Liver (tissue), 9 donors: ENCODE measurements around the gene DARS1. TPM values are rescaled to one million over a fixed set of nuclear protein-coding genes. Genes with fewer than 3 reads are reported as not detected.

Source experiments
- DNase-seq: peaks from one replicate; pipeline ENCODE4 v3.0.0-alpha.2; 2017; ENCODE audit warnings: low spot score
- H3K27ac ChIP-seq, 2 donors: one replicate each; pipeline ENCODE4 v1.7.0; 2013; ENCODE audit warnings: inconsistent platforms in 2 of 2, low read length in 2 of 2, control low read depth in 1 of 2, low read depth in 1 of 2, mild to moderate bottlenecking in 1 of 2
- H3K27me3 ChIP-seq, 4 donors: one replicate each; pipeline versions ENCODE4 v1.6.1 to v1.7.0; 2013; ENCODE audit warnings: low read length in 3 of 4, inconsistent platforms in 1 of 4, mild to moderate bottlenecking in 1 of 4, moderate library complexity in 1 of 4; ENCODE audit not compliant: control insufficient read depth in 4 of 4, insufficient read depth in 4 of 4
- H3K36me3 ChIP-seq, 4 donors: one replicate each; pipeline versions ENCODE4 v1.6.1 to v1.7.0; 2013; ENCODE audit warnings: low read length in 3 of 4, mild to moderate bottlenecking in 3 of 4, low read depth in 1 of 4, moderate library complexity in 1 of 4; ENCODE audit not compliant: control insufficient read depth in 4 of 4, insufficient read depth in 3 of 4
- H3K4me1 ChIP-seq, 4 donors: one replicate each; pipeline versions ENCODE4 v1.6.1 to v1.7.0; 2013; ENCODE audit warnings: low read length in 3 of 4, mild to moderate bottlenecking in 3 of 4, moderate library complexity in 1 of 4; ENCODE audit not compliant: control insufficient read depth in 4 of 4, insufficient read depth in 4 of 4
- H3K4me3 ChIP-seq, 3 donors: one replicate each; pipeline versions ENCODE4 v1.6.1 to v1.7.0; 2013; ENCODE audit warnings: low read length in 3 of 3, control low read depth in 1 of 3, low read depth in 1 of 3, mild to moderate bottlenecking in 1 of 3
- H3K9ac ChIP-seq, 2 donors: one replicate each; pipeline ENCODE4 v1.7.0; 2013; ENCODE audit warnings: low read length in 2 of 2, mild to moderate bottlenecking in 2 of 2, moderate library complexity in 2 of 2, control low read depth in 1 of 2, low read depth in 1 of 2
- H3K9me3 ChIP-seq, 4 donors: one replicate each; pipeline versions ENCODE4 v1.6.1 to v1.7.0; 2013; ENCODE audit warnings: low read length in 3 of 4; ENCODE audit not compliant: control insufficient read depth in 4 of 4
- ATF3 ChIP-seq: IDR thresholded peaks from 2 replicates; pipeline ENCODE4 v1.6.1; 2016; ENCODE audit warnings: antibody characterized with exemption
- CTCF ChIP-seq: fragments of 150-350 bp; IDR thresholded peaks from 2 replicates; pipeline ENCODE4 v1.5.1; 2017; ENCODE audit warnings: improper control_type of control experiment, low read depth, low read length; ENCODE audit not compliant: missing input control
- EGR1 ChIP-seq, 2 donors: IDR thresholded peaks; 2 replicates each; pipeline ENCODE4 v1.6.1; 2016 to 2018; ENCODE audit warnings: antibody characterized with exemption in 2 of 2, low read depth in 2 of 2
- FOXA1 ChIP-seq: IDR thresholded peaks from 2 replicates; pipeline ENCODE4 v1.6.1; 2016; ENCODE audit warnings: antibody characterized with exemption
- GABPA ChIP-seq, 2 donors: IDR thresholded peaks in 1 of 2; conservative IDR thresholded peaks in 1 of 2; 2 replicates each; pipeline ENCODE4 v1.6.1; 2016; ENCODE audit warnings: antibody characterized with exemption in 2 of 2, mild to moderate bottlenecking in 1 of 2, moderate library complexity in 1 of 2
- HNF4A ChIP-seq, 2 donors: conservative IDR thresholded peaks; 2 replicates each; pipeline ENCODE4 v1.6.1; 2016; ENCODE audit warnings: antibody characterized with exemption in 2 of 2, mild to moderate bottlenecking in 2 of 2
- JUND ChIP-seq, 2 donors: IDR thresholded peaks; 2 replicates each; pipeline ENCODE4 v1.6.1; 2016; ENCODE audit warnings: antibody characterized with exemption in 2 of 2
- NR2F2 ChIP-seq: IDR thresholded peaks from 2 replicates; pipeline ENCODE4 v1.6.1; 2016; ENCODE audit warnings: antibody characterized with exemption
- RAD21 ChIP-seq, 2 donors: IDR thresholded peaks; 2 replicates each; pipeline ENCODE4 v1.6.1; 2016; ENCODE audit warnings: antibody characterized with exemption in 2 of 2, mild to moderate bottlenecking in 2 of 2
- REST ChIP-seq: IDR thresholded peaks from 2 replicates; pipeline ENCODE4 v1.6.1; 2016; ENCODE audit warnings: antibody characterized with exemption, mild to moderate bottlenecking
- RXRA ChIP-seq, 2 donors: IDR thresholded peaks; 2 replicates each; pipeline ENCODE4 v1.6.1; 2017 to 2018; ENCODE audit warnings: antibody characterized with exemption in 2 of 2, mild to moderate bottlenecking in 1 of 2
- SP1 ChIP-seq: IDR thresholded peaks from 2 replicates; pipeline ENCODE4 v1.6.1; 2018; ENCODE audit warnings: antibody characterized with exemption, mild to moderate bottlenecking
- TAF1 ChIP-seq: conservative IDR thresholded peaks from 2 replicates; pipeline ENCODE4 v1.6.1; 2016; ENCODE audit warnings: antibody characterized with exemption, mild to moderate bottlenecking
- YY1 ChIP-seq: IDR thresholded peaks from 2 replicates; pipeline ENCODE4 v1.6.1; 2016; ENCODE audit warnings: antibody characterized with exemption, mild to moderate bottlenecking
- WGBS: extraction: QIAGEN DNeasy Blood & Tissue Kit; methylation state at CpG from one replicate; pipeline ENCODE4 v1.1.7; 2013; 5-methylcytosine and 5-hydroxymethylcytosine counted together
- polyA plus RNA-seq, 2 donors: library from polyadenylated mRNA; stranded (reverse) in 1 of 2; unstranded in 1 of 2; fragments of 200-250 nt in 1 of 2; fragments of >200 nt in 1 of 2; fragmentation: Nextera tagmentation in 1 of 2; extraction: Ambion mirVana in 1 of 2; gene quantifications; one replicate each; pipeline versions ENCODE4 v1.2.1 to v1.2.3, GENCODE V29; 2013 to 2015
- total RNA-seq, 2 donors: library from RNA; depleted of rRNA; stranded (reverse); fragments of >200 nt; gene quantifications; one replicate each; pipeline ENCODE4 v1.2.3, GENCODE V29; 2014
- TF ChIP-seq, protein P1 (sequence below): IDR thresholded peaks from 2 replicates; pipeline ENCODE4 v1.6.1; 2016; ENCODE audit warnings: antibody characterized with exemption
- TF ChIP-seq, protein P2 (sequence below): IDR thresholded peaks from 2 replicates; pipeline ENCODE4 v1.6.1; 2016; ENCODE audit warnings: antibody characterized with exemption
- donor health status: healthy.
- donor health status: healthy.
- donor health status: healthy.
- donor health status: healthy.
- donor health status: healthy.

DARS1 gene
- total and polyA plus RNA-seq, 4 donors = 25.0 to 44.1 (median 32.6) TPM

GRCh38 chr2:136013955-136014354 is 28.5 kb upstream of the DARS1 start:
- Histone ChIP-seq H3K9ac (peak overlapping the region in 1 of 2 donors; percentile 41), H3K4me3 (no peak overlapping the region), H3K27ac (no peak overlapping the region), H3K36me3 (no peaks in the 10 kb centered on the region), H3K27me3 (no peaks in the 10 kb centered on the region), H3K9me3 (no peaks in the 10 kb centered on the region), H3K4me1 (no peaks in the 10 kb centered on the region)
- 23% methylated on average over 4 of the region's 4 CpGs for WGBS
- DNase-seq = no peak
- no peak for TF ChIP-seq JUND (IDR thresholded peaks at IDR 0.05)
- TF ChIP-seq NR2F2 = peak; percentile 88
- TF ChIP-seq SP1 = peak; percentile 6
- peak; percentile 33 to 35 for TF ChIP-seq RAD21 (IDR thresholded peaks at IDR 0.05)
- TF ChIP-seq REST = no peak
- TF ChIP-seq ATF3 = no peak
- no peak for TF ChIP-seq FOXA1

- Histone ChIP-seq H3K36me3 (no peaks in the 10 kb centered on the region), H3K4me3 (no peak overlapping the region), H3K9me3 (no peaks in the 10 kb centered on the region), H3K27me3 (no peaks in the 10 kb centered on the region), H3K27ac (no peak overlapping the region), H3K9ac (no peak overlapping the region), H3K4me1 (no peaks in the 10 kb centered on the region)
- no peak for TF ChIP-seq HNF4A (conservative IDR thresholded peaks at IDR 0.05)
- TF ChIP-seq RXRA (IDR thresholded peaks at IDR 0.05) = no peak
- no peak for TF ChIP-seq FOXA1
- no peak for TF ChIP-seq GABPA (IDR thresholded peaks at IDR 0.05 in 1 of 2, conservative IDR thresholded peaks at IDR 0.05 in 1 of 2)
- TF ChIP-seq EGR1 (IDR thresholded peaks at IDR 0.05; ENCODE audit: low read depth in 2 of 2) = no peak
- no peak for TF ChIP-seq YY1
- TF ChIP-seq REST = no peak
- TF ChIP-seq TAF1 = no peak
- TF ChIP-seq, protein P1, sequence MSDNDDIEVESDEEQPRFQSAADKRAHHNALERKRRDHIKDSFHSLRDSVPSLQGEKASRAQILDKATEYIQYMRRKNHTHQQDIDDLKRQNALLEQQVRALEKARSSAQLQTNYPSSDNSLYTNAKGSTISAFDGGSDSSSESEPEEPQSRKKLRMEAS = no peak
- TF ChIP-seq ATF3 = no peak
- TF ChIP-seq CTCF = no peak
- TF ChIP-seq JUND (IDR thresholded peaks at IDR 0.05) = no peak
- TF ChIP-seq NR2F2 = no peak
- no peak for TF ChIP-seq RAD21 (IDR thresholded peaks at IDR 0.05)
- TF ChIP-seq, protein P2, sequence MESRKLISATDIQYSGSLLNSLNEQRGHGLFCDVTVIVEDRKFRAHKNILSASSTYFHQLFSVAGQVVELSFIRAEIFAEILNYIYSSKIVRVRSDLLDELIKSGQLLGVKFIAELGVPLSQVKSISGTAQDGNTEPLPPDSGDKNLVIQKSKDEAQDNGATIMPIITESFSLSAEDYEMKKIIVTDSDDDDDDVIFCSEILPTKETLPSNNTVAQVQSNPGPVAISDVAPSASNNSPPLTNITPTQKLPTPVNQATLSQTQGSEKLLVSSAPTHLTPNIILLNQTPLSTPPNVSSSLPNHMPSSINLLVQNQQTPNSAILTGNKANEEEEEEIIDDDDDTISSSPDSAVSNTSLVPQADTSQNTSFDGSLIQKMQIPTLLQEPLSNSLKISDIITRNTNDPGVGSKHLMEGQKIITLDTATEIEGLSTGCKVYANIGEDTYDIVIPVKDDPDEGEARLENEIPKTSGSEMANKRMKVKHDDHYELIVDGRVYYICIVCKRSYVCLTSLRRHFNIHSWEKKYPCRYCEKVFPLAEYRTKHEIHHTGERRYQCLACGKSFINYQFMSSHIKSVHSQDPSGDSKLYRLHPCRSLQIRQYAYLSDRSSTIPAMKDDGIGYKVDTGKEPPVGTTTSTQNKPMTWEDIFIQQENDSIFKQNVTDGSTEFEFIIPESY = no peak
- WGBS = 82% methylated on average over 3 of the region's 3 CpGs
- DNase-seq = no peak
These were observed 27.8 kb upstream of the DARS1 start for GRCh38 chr2:136013136-136013685.
